ENCODE results near the gene CIAO2B. TPM values are rescaled to one million over a fixed set of nuclear protein-coding genes. Genes with fewer than 3 reads are reported as not detected.

The CIAO2B gene
- total and polyA plus RNA-seq, 3 donors from 2014 or later, result 113 to 179 (median 145) TPM

DNA sequence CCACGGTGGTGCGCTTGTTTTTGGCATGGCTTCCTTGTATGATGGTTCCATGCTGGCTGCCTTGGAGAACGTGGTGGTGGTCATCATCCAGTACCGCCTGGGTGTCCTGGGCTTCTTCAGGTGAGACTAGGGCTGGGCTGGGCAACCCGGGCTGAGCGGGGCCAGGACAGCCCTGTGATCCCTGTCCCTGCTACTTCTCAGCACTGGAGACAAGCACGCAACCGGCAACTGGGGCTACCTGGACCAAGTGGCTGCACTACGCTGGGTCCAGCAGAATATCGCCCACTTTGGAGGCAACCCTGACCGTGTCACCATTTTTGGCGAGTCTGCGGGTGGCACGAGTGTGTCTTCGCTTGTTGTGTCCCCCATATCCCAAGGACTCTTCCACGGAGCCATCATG lies 6.0 kb upstream of the CIAO2B start:
- H3K4me3 ChIP-seq, result no peak overlapping the region
- no peak for DNase-seq
- H3K36me3 ChIP-seq (ENCODE audit: low read depth, missing control alignments), result no peaks in the 10 kb centered on the region
- H3K9me3 ChIP-seq, result no peaks in the 10 kb centered on the region
- TF ChIP-seq POLR2A (IDR thresholded peaks at IDR 0.05), result no peak
- H3K27ac ChIP-seq, result no peak overlapping the region
- no peaks in the 10 kb centered on the region for H3K27me3 ChIP-seq
- intact Hi-C loops (cut with DNase I; ENCODE audit: low total_unique reads), result no loop called here
- 89 to 91% methylated on average over 3 to 16 of the region's 16 CpGs for WGBS, 2 donors
- H3K4me1 ChIP-seq, result peaks cover 16% of the 10 kb centered on the region

DNA sequence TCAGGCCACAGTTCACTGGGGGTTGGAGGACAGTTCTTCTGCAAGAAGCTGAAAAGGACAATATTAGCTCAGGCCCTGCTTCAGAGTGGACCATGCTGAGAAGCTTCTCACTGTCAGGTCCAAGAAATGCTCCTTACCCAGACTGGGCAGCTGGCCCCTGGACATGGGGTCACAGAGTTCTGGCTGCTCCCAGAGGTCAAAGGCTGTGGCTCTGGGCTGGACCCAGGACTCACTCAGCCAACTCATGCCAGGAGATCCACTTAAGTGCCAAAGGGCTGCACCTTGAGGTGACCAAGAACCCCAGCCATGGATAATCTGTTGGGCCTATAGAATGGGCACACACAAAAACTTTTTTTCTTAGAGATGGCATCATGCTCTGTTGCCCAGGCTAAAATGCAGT lies 5.2 kb upstream of the CIAO2B start:
- TF ChIP-seq, protein P1, sequence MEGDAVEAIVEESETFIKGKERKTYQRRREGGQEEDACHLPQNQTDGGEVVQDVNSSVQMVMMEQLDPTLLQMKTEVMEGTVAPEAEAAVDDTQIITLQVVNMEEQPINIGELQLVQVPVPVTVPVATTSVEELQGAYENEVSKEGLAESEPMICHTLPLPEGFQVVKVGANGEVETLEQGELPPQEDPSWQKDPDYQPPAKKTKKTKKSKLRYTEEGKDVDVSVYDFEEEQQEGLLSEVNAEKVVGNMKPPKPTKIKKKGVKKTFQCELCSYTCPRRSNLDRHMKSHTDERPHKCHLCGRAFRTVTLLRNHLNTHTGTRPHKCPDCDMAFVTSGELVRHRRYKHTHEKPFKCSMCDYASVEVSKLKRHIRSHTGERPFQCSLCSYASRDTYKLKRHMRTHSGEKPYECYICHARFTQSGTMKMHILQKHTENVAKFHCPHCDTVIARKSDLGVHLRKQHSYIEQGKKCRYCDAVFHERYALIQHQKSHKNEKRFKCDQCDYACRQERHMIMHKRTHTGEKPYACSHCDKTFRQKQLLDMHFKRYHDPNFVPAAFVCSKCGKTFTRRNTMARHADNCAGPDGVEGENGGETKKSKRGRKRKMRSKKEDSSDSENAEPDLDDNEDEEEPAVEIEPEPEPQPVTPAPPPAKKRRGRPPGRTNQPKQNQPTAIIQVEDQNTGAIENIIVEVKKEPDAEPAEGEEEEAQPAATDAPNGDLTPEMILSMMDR (IDR thresholded peaks at IDR 0.05), result no peak
- no peak for TF ChIP-seq POLR2A (IDR thresholded peaks at IDR 0.05)

DNA sequence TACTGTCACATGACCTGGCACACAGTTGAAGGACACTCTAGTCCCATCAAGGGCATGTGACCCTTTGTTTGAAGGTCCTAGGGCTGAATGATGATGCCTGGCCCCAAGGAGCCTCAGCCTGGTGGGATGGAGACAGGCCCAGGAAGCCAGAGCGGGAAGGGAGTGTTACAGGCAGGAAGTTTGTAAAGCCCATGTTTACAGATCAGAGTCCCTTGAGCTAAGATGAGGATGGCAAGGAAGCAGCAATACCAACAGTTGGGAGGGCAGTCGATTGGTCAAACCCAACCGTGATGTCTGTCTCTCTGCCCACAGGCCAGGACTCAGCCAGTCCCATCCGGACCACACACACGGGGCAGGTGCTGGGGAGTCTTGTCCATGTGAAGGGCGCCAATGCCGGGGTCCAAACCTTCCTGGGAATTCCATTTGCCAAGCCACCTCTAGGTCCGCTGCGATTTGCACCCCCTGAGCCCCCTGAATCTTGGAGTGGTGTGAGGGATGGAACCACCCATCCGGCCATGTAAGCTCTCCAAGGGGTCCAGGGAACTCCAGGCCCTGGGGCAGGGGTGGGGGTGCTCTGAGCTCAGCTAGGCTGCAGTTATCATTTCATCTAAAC lies 3.6 kb upstream of the CIAO2B start:
- H3K4me3 ChIP-seq, result no peak overlapping the region
- H3K36me3 ChIP-seq (ENCODE audit: low read depth, missing control alignments), result no peaks in the 10 kb centered on the region

More for the DNA sequence above, 5.2 kb upstream of the CIAO2B start:
- H3K27ac ChIP-seq, result no peak overlapping the region
- intact Hi-C loops (cut with DNase I; ENCODE audit: low total_unique reads), result no loop called here
- peaks cover 18% of the 10 kb centered on the region for H3K4me1 ChIP-seq
- no peak for DNase-seq
- H3K27me3 ChIP-seq, result no peaks in the 10 kb centered on the region
- no peak overlapping the region for H3K4me3 ChIP-seq
- H3K36me3 ChIP-seq (ENCODE audit: low read depth, missing control alignments), result no peaks in the 10 kb centered on the region
- no peaks in the 10 kb centered on the region for H3K9me3 ChIP-seq

DNA sequence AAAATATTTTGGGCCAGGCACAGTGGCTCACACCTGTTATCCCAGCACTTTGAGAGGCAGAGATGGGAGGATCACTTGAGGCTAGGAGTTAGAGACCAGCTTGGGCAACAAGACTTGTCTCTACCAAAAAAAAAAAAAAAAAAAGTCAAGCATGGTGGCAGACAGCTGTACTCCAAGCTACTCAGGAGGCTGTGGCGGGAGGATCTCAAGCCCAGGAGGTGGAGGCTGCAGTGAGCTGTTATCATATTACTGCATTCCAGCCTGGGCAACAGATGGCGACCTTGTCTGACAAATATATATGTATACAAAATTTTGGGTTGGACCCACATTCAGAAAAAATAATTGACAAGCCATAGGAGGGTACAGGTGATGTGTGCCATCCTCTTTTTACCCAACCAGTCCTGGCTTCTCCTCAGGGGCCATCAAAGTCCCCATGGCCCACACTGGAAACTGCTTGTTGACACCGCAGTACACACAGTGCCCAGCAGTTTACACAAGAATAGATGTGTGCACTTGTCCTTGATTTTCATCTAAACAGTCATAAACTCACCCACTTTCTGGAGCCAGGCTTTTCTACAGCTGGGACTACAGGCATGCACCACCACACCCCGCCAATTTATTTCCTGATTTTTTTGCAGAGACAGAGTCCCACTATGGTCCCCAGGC lies 2.8 kb upstream of the CIAO2B start:
- no peaks in the 10 kb centered on the region for H3K9me3 ChIP-seq
- intact Hi-C loops (cut with DNase I; ENCODE audit: low total_unique reads), result no loop called here
- DNase-seq, result no peak
- TF ChIP-seq POLR2A (IDR thresholded peaks at IDR 0.05), result no peak
- TF ChIP-seq, protein P1 (IDR thresholded peaks at IDR 0.05), result no peak
- H3K27ac ChIP-seq, result no peak overlapping the region
- WGBS, 2 donors, result 88 to 92% methylated on average over 4 of the region's 4 CpGs
- no peaks in the 10 kb centered on the region for H3K27me3 ChIP-seq
- H3K4me1 ChIP-seq, result peaks cover 27% of the 10 kb centered on the region
- H3K4me3 ChIP-seq, result no peak overlapping the region
- H3K36me3 ChIP-seq (ENCODE audit: low read depth, missing control alignments), result no peaks in the 10 kb centered on the region

More for the DNA sequence above, 3.6 kb upstream of the CIAO2B start:
- intact Hi-C loops (cut with DNase I; ENCODE audit: low total_unique reads), result no loop called here
- H3K27ac ChIP-seq, result no peak overlapping the region
- WGBS, 2 donors, result 91 to 92% methylated on average over 2 to 10 of the region's 10 CpGs
- no peak for DNase-seq
- H3K27me3 ChIP-seq, result no peaks in the 10 kb centered on the region
- TF ChIP-seq POLR2A (IDR thresholded peaks at IDR 0.05), result no peak
- TF ChIP-seq, protein P1 (IDR thresholded peaks at IDR 0.05), result no peak
- peaks cover 26% of the 10 kb centered on the region for H3K4me1 ChIP-seq
- no peaks in the 10 kb centered on the region for H3K9me3 ChIP-seq

DNA sequence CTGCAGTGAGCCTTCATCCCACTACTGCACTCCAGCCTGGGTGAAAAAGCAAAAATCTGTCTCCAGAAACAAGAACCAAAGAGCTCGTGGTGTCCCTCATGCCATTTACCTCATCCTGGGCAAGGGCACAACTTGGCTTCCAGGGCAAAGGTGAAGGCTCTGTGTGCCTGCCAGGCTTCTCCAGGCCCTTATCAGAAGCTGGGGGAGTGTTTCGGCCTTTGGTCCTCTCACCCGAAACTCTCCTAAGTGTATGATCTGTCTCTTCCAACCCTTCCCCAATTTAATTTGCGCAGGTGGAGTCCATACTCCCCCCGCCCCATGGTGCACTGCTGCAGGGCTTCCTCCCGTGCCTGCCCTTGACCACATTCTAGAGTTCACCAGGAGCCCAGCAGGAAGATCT lies 2.3 kb upstream of the CIAO2B start:
- 57 to 59% methylated on average over 6 of the region's 6 CpGs for WGBS, 2 donors

More for the DNA sequence above, 2.3 kb upstream of the CIAO2B start:
- Histone ChIP-seq H3K4me1 (peaks cover 27% of the 10 kb centered on the region), H3K4me3 (no peak overlapping the region), H3K9me3 (no peaks in the 10 kb centered on the region), H3K27me3 (no peaks in the 10 kb centered on the region), H3K36me3 (ENCODE audit: low read depth, missing control alignments) (no peaks in the 10 kb centered on the region), H3K27ac (no peak overlapping the region)
- TF ChIP-seq, protein P1 (IDR thresholded peaks at IDR 0.05), result no peak
- no peak for TF ChIP-seq POLR2A (IDR thresholded peaks at IDR 0.05)
- intact Hi-C loops (cut with DNase I; ENCODE audit: low total_unique reads), result no loop called here
- DNase-seq, result no peak

Measured in testis (tissue), 3 donors.